Tibial artery (tissue), 4 donors: ENCODE results near the gene CABP1.

Source experiments
- DNase-seq, 2 donors: peaks; one replicate each; pipeline ENCODE4 v3.0.0-alpha.2; 2019
- H3K27ac ChIP-seq, 2 donors: fragments of 200-600 bp; sonication (generic) in 1 of 2; 1 replicate in 1 of 2; 2 replicates in 1 of 2; pipeline ENCODE4 v1.5.1; 2018 to 2019; ENCODE audit warnings: mild to moderate bottlenecking in 1 of 2
- H3K27me3 ChIP-seq, 2 donors: fragments of 200-600 bp; sonication (generic) in 1 of 2; one replicate each; pipeline versions ENCODE4 v1.5.1 to v1.6.0; 2016 to 2019
- H3K36me3 ChIP-seq, 3 donors: fragments of 200-600 bp; sonication (generic) in 2 of 3; one replicate each; pipeline ENCODE4 v1.5.1; 2016 to 2019; ENCODE audit warnings: mild to moderate bottlenecking in 2 of 3
- H3K4me1 ChIP-seq, 4 donors: fragments of 200-600 bp; sonication (generic) in 2 of 4; 1 replicate in 3 of 4; 2 replicates in 1 of 4; pipeline ENCODE4 v1.5.1; 2016 to 2019
- H3K4me3 ChIP-seq, 2 donors: fragments of 200-600 bp; sonication (generic) in 1 of 2; 1 replicate in 1 of 2; 2 replicates in 1 of 2; pipeline ENCODE4 v1.5.1; 2018 to 2019; ENCODE audit warnings: mild to moderate bottlenecking in 2 of 2
- H3K9me3 ChIP-seq, 3 donors: fragments of 200-600 bp; sonication (generic) in 1 of 3; one replicate each; pipeline ENCODE4 v1.5.1; 2016 to 2019
- CTCF ChIP-seq, 2 experiments: fragments of 200-600 bp in 1 of 2; fragments of 450-650 bp in 1 of 2; IDR thresholded peaks; one replicate each; pipeline ENCODE4 v1.5.1; 2017 to 2019; ENCODE audit warnings: antibody characterized with exemption in 2 of 2, mild to moderate bottlenecking in 1 of 2, moderate library complexity in 1 of 2
- intact Hi-C: fragments of 100-400 bp; cut with DNase I; formaldehyde crosslinking; loops from one replicate; pipeline ENCODE4 v1.15.0; 2023; ENCODE audit warnings: low total_unique reads

The CABP1 gene

DNA sequence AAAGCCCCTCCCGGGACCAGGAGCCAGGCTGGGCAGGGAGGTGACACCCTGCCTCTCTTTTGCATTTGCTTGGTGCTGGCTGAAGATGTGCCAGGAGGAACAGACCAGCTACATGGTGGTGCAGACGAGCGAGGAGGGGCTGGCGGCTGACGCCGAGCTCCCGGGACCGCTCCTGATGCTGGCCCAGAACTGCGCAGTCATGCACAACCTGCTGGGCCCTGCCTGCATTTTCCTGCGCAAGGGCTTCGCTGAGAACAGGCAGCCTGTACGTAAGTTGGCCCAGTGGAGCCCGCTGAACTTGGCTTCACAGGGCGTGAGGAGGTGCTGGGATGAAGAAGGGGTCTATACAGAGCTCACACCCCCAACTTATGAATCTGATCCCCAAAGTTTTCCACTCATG, 15.6 kb downstream of the CABP1 start:
- DNase-seq, result no peak
- Histone ChIP-seq H3K36me3 (peaks cover 6 to 18% (median 8%) of the 10 kb centered on the region in 3 donors), H3K27ac (peak overlapping the region in 1 of 2 donors; percentile 92), H3K9me3 (no peaks in the 10 kb centered on the region), H3K4me1 (peaks cover 0 to 44% (median 32%) of the 10 kb centered on the region in 4 donors), H3K27me3 (no peaks in the 10 kb centered on the region), H3K4me3 (no peak overlapping the region)
- TF ChIP-seq CTCF (IDR thresholded peaks at IDR 0.05), result no peak
- intact Hi-C loops, result no loop called here

DNA sequence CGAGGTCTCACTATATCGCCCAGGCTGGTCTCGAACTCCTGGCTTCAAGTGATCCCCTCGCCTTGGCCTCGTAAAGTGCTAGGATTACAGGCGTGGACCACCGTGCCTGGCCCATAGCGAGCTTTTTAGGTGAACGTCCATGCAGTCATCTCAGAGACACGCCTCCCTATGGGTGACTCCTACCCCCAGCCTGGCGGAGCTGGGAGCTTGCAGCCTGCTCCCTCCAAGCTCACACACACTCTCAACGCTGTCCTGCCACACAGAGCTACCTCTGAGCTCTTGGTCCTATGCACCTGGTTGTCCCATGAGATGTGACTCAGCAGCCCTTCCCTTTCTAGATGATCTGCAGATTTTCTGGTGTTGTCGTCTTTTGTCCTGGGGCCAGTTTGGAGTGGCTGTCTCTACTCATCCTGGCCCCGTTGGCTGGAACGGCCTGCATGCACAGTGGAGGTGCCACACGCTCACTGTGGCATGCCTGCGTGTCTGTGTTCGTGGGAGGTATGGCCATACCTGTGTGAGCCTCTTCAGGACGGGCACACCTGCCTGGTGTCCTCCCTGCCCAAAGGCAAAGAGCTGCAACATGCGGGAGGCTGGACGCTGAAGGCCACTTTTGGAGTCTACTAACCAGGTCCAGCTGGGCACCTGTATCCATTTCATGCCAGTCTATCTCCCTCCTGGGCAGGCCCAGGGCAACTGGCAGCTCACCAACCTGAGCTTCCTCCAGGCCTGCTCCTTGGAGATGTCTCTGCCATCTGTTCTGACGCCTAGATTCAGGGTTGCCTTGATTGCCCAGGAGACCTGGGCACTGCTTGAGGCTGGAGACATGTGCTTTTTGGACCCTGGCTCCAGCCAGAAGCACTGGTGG, 18.1 kb downstream of the CABP1 start:
- Histone ChIP-seq H3K27ac (no peak overlapping the region), H3K27me3 (no peaks in the 10 kb centered on the region)

GRCh38 chr12:120659151-120659525, 18.7 kb downstream of the CABP1 start:
- TF ChIP-seq CTCF (IDR thresholded peaks at IDR 0.05), result no peak
- H3K4me3 ChIP-seq, result no peak overlapping the region
- intact Hi-C loops, result no loop called here

More for the DNA sequence above, 18.1 kb downstream of the CABP1 start:
- Histone ChIP-seq H3K36me3 (peaks cover 23 to 33% (median 24%) of the 10 kb centered on the region in 3 donors), H3K4me1 (peaks cover 0 to 19% (median 17%) of the 10 kb centered on the region in 4 donors), H3K4me3 (no peak overlapping the region), H3K9me3 (no peaks in the 10 kb centered on the region)
- intact Hi-C loops, result no loop called here
- TF ChIP-seq CTCF (IDR thresholded peaks at IDR 0.05), result no peak
- no peak for DNase-seq

GRCh38 chr12:120661432-120661831, 21.0 kb downstream of the CABP1 start:
- TF ChIP-seq CTCF (IDR thresholded peaks at IDR 0.05), result no peak
- Histone ChIP-seq H3K9me3 (no peaks in the 10 kb centered on the region), H3K4me3 (no peak overlapping the region), H3K36me3 (peaks cover 26 to 37% (median 29%) of the 10 kb centered on the region in 3 donors), H3K27me3 (no peaks in the 10 kb centered on the region), H3K4me1 (no peaks in the 10 kb centered on the region), H3K27ac (no peak overlapping the region)
- no peak for DNase-seq
- intact Hi-C loops, result no loop called here

More at GRCh38 chr12:120659151-120659525, 18.7 kb downstream of the CABP1 start:
- H3K4me1 ChIP-seq, result peaks cover 0 to 13% (median 11%) of the 10 kb centered on the region in 4 donors
- H3K27ac ChIP-seq, result no peak overlapping the region
- H3K36me3 ChIP-seq, result peaks cover 26 to 37% (median 29%) of the 10 kb centered on the region in 3 donors
- H3K27me3 ChIP-seq, result no peaks in the 10 kb centered on the region
- no peaks in the 10 kb centered on the region for H3K9me3 ChIP-seq
- DNase-seq, result no peak

DNA sequence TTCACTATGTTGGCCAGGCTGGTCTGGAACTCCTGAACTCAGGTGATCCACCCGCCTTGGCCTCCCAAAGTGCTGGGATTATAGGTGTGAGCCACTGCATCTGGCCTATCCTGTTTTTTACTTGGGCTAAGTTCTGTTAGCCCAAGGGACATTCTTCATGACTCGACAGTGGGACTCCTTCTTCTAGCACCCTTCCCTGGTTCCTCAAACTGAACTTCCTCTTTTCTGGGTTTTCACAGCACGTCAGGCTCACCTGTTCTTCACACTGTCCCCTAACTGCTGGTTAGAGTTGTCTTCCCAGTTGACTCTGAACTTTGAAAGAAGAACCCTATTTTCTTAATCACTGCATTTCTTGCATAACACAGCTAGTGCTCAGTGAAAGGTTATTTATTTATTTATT, 22.5 kb downstream of the CABP1 start:
- no peaks in the 10 kb centered on the region for H3K27me3 ChIP-seq
- H3K4me3 ChIP-seq, result no peak overlapping the region
- H3K36me3 ChIP-seq, result peaks cover 26 to 34% (median 29%) of the 10 kb centered on the region in 3 donors
- no peak overlapping the region for H3K27ac ChIP-seq
- H3K4me1 ChIP-seq, result no peaks in the 10 kb centered on the region
- H3K9me3 ChIP-seq, result no peaks in the 10 kb centered on the region
- no peak for TF ChIP-seq CTCF (IDR thresholded peaks at IDR 0.05)
- intact Hi-C loops, result no loop called here
- DNase-seq, result no peak
